Calu3 (cell line): ENCODE data around the gene CCDC197. TPM values are rescaled to one million over a fixed set of nuclear protein-coding genes. Genes with fewer than 3 reads are reported as not detected.

Experiments used
- Bru-seq: library from RNA; stranded (reverse); fragments of 400-500 nt; gene quantifications from one replicate; lab custom pipeline; 2021; lab: Mats Ljungman, UMichigan
- BruChase-seq, 2 experiments: library from RNA; stranded (reverse); fragments of 400-500 nt; gene quantifications; one replicate each; lab custom pipeline; 2021; lab: Mats Ljungman, UMichigan
- BruUV-seq: library from RNA; stranded (reverse); fragments of 400-500 nt; replicated peaks from 2 replicates; lab custom pipeline; 2021; lab: Mats Ljungman, UMichigan
- CTCF ChIA-PET: fragments of 300-600 bp; sonication (Branson Sonifier 250); formaldehyde crosslinking; loops from one replicate; lab custom pipeline; 2022; ENCODE audit warnings: antibody characterized with exemption; lab: Charles Lee
- DNase-seq: peaks from one replicate; pipeline ENCODE4 v3.0.0; 2022
- H3K27ac Mint-ChIP-seq: one replicate; pipeline ENCODE4 v1.8.0; 2022; ENCODE audit warnings: mixed read lengths; ENCODE audit not compliant: unreplicated experiment
- H3K27me3 Mint-ChIP-seq: one replicate; pipeline ENCODE4 v1.8.0; 2022; ENCODE audit warnings: mixed read lengths; ENCODE audit not compliant: unreplicated experiment
- H3K36me3 Mint-ChIP-seq: one replicate; pipeline ENCODE4 v1.8.0; 2022; ENCODE audit warnings: mild to moderate bottlenecking, moderate library complexity, mixed read lengths; ENCODE audit not compliant: insufficient read depth, unreplicated experiment
- H3K4me1 Mint-ChIP-seq: one replicate; pipeline ENCODE4 v1.8.0; 2022; ENCODE audit warnings: mild to moderate bottlenecking, low read depth, mixed read lengths; ENCODE audit not compliant: unreplicated experiment
- H3K4me3 Mint-ChIP-seq: one replicate; pipeline ENCODE4 v1.8.0; 2022; ENCODE audit warnings: mild to moderate bottlenecking, low read depth, moderate library complexity, mixed read lengths; ENCODE audit not compliant: unreplicated experiment
- H3K9me3 Mint-ChIP-seq: one replicate; pipeline ENCODE4 v1.8.0; 2022; ENCODE audit warnings: low read depth, mixed read lengths; ENCODE audit not compliant: unreplicated experiment
- intact Hi-C: fragments of 100-400 bp; cut with micrococcal nuclease; formaldehyde crosslinking; loops from one replicate; pipeline ENCODE4 v1.10.0; 2022; ENCODE audit not compliant: unreplicated experiment
- long read RNA-seq: library from polyadenylated mRNA; stranded (forward); transcript quantifications from one replicate; pipeline ENCODE4 v2.0.0, GENCODE V29; 2022
- total RNA-seq: library from RNA; stranded (reverse); gene quantifications from 2 replicates; pipeline ENCODE4 v1.2.3, GENCODE V29; 2022
- TF ChIP-seq, protein P1 (sequence below): fragments of 200-600 bp; IDR thresholded peaks from one replicate; pipeline ENCODE4 v1.8.0; 2022; ENCODE audit warnings: antibody characterized with exemption; ENCODE audit not compliant: unreplicated experiment

Gene CCDC197
- not detected in 2 replicates for total RNA-seq
- not detected for Bru-seq, nascent RNA
- BruChase-seq, experiment 1, labeled RNA remaining after a 6-hour chase, result not detected
- BruChase-seq, experiment 2, labeled RNA remaining after a 2-hour chase, result percentile 4 among the genes with signal in this experiment
- long read RNA-seq, result 0 reads

DNA sequence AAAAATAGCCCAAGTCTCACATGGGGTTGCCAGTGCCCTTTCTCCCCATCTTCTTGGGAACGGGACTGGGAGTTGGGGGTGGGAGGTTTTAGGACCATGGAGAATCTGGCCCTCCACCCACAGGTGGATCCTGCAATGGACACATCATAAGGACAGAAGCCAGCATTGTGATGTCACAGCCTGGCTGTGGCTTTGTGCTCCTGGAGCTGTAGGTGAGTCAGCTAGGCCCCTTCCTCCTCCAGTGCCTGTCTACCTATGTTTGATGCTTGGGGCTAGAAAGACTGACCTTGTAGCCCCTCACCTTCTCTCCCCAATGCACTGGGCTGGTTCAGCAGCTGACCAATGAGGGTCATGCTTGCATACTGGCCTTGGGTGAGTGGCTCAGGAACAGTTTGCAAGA lies at the start of gene CCDC197:
Gene CCDC197, plus strand, starts transcription at position 220 of the 400 bp plus-strand sequence. CDS start 831 bp downstream, outside the sequence.
- no TSS peak for BruUV-seq
- Mint-ChIP-seq H3K4me1 (peaks cover 24% of the 10 kb centered on the region), H3K27me3 (peaks cover 1% of the 10 kb centered on the region), H3K36me3 (peaks cover 7% of the 10 kb centered on the region), H3K4me3 (no peak within 1 kb of the TSS), H3K9me3 (no peaks in the 10 kb centered on the region), H3K27ac (no peak within 1 kb of the TSS)
- TF ChIP-seq, protein P1, sequence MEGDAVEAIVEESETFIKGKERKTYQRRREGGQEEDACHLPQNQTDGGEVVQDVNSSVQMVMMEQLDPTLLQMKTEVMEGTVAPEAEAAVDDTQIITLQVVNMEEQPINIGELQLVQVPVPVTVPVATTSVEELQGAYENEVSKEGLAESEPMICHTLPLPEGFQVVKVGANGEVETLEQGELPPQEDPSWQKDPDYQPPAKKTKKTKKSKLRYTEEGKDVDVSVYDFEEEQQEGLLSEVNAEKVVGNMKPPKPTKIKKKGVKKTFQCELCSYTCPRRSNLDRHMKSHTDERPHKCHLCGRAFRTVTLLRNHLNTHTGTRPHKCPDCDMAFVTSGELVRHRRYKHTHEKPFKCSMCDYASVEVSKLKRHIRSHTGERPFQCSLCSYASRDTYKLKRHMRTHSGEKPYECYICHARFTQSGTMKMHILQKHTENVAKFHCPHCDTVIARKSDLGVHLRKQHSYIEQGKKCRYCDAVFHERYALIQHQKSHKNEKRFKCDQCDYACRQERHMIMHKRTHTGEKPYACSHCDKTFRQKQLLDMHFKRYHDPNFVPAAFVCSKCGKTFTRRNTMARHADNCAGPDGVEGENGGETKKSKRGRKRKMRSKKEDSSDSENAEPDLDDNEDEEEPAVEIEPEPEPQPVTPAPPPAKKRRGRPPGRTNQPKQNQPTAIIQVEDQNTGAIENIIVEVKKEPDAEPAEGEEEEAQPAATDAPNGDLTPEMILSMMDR, result no peak
- CTCF ChIA-PET, result interaction anchor here (1.4 to 1.8 kb wide), 3 partner anchors 31 to 57 kb away, joined by 3 to 14 read pairs (median 5); no protein-coding TSS in a partner anchor
- intact Hi-C loops, result no loop called here
- DNase-seq, result peak; percentile 19

DNA sequence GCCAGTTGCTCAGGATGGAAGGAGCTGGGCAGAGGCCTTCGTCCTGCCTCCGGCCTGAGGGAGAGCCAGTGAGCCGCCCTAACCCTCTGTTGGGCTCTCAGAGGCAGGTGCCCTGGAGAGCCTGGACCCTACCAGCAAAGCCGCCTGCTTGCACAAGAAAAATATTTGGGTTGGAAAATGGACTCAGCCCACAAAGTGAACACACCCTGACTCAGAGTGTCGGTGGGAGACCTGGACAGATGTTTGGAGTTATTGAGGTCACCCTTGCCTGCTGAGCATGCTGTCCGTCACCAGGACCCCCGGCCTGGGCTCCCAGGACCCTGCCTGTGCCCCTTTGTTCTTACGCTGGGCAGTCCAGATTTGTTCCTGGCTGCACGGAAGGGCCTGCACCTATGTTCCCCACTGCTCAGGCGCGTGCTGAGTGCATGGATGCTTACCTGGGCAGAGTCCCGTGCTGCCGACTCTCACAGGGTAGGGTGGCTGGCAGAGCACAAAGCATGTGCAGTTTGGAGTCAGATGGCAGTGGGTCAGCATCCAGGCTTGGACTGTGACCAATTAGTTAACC lies 47.5 kb upstream of the CCDC197 start:
- H3K27me3 Mint-ChIP-seq, result no peaks in the 10 kb centered on the region
- peaks cover 11% of the 10 kb centered on the region for H3K4me1 Mint-ChIP-seq
- no peaks in the 10 kb centered on the region for H3K36me3 Mint-ChIP-seq
- TF ChIP-seq, protein P1, result no peak
- CTCF ChIA-PET, result interaction anchor here (1.3 kb wide), 1 partner anchor 10 kb away, joined by 4 read pairs; no protein-coding TSS in a partner anchor
- intact Hi-C loops, result no loop called here
- BruUV-seq, result no TSS peak
- H3K4me3 Mint-ChIP-seq, result no peak overlapping the region
- H3K9me3 Mint-ChIP-seq, result no peaks in the 10 kb centered on the region
- no peak for DNase-seq
- no peak overlapping the region for H3K27ac Mint-ChIP-seq

DNA sequence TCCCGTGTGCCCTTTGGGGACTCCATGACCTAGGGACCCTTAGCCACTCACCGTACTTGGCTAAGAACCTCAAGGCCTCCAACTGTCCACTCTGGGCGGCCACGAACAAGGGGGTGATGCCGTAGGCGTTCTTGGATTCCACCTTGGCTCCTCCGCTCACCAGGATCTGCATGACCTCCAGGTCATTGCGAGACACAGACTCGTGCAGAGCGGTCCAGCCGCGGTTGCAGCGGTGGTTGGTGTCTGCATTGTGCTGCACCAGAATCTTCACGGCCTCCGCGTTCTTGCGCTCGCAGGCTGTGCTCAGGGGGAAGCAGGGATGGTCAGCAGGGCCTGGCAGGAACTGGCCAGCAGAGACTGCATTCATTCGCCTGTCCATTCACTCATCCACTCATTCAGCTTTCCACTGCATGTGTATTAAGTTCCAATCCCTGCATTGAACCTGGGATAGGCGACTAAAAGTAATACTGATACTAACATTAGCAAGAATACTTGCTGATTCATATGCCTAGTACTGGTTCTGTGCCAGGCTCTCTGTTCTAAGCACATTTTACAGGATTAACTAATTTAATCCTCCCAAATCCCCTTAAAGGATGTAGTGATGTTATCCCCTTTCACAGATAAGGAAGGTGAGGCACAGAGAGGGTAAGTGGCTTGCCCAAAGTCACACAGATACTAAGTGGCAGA lies 46.0 kb upstream of the CCDC197 start:
- Mint-ChIP-seq H3K27ac (no peak overlapping the region), H3K36me3 (no peaks in the 10 kb centered on the region), H3K4me3 (no peak overlapping the region), H3K4me1 (peaks cover 10% of the 10 kb centered on the region), H3K27me3 (no peaks in the 10 kb centered on the region), H3K9me3 (no peaks in the 10 kb centered on the region)
- CTCF ChIA-PET, result no interaction called here
- no peak for DNase-seq
- BruUV-seq, result no TSS peak
- intact Hi-C loops, result no loop called here
- TF ChIP-seq, protein P1, result no peak

DNA sequence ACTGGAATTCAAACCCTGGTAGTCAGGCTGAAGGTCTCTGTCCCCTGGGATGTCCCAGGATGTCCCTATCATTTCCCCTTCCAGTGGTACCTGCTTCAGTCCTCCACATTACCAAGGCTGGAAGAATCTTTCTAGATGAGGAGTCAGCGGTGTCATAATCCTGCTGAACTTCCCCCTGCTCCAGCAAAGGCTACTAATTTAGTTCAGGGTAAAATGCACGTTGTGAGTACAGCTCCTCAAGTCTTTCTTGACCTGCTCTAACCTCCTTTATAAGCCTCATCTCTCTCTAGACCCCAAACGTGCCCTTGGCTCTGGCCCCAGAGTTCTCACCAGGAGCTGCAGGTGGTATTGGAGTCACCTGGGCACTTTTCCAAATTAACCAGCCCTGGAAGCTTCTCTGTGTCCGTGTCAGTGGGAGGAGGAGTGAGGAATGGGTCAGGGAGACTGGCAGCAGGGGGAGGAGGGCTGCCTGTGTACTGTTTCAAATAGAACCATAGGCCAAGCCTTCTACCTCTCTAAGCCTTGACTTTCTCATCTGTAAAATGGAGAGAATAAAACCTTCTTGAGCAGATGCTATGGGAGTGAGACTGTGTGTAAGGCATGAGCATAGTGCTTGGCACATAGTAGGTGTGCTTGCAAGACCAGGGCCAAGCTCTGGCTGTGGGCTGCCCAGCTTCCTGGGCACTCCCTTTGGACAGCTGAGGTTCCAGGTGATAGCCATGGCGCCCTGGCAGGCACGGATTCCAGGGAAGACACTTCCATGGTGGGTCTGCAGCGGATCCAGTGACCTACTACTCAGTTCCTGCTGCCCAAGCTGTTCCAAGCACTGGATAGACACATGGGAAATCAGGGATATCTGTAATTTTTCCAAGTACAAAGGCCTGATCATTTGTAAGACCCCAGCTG lies 45.2 kb upstream of the CCDC197 start:
- TF ChIP-seq, protein P1, result no peak
- no peaks in the 10 kb centered on the region for H3K9me3 Mint-ChIP-seq
- H3K36me3 Mint-ChIP-seq, result no peaks in the 10 kb centered on the region
- peaks cover 9% of the 10 kb centered on the region for H3K4me1 Mint-ChIP-seq
- intact Hi-C loops, result no loop called here
- no peaks in the 10 kb centered on the region for H3K27me3 Mint-ChIP-seq
- BruUV-seq, result no TSS peak
- no peak overlapping the region for H3K4me3 Mint-ChIP-seq
- no peak overlapping the region for H3K27ac Mint-ChIP-seq
- CTCF ChIA-PET, result interaction anchor here (0.8 kb wide), 1 partner anchor 19 kb away, joined by 4 read pairs; no protein-coding TSS in a partner anchor
- no peak for DNase-seq
